ENCODE data around the gene WNT1.
A peak's percentile ranks its signal among the peaks of the same experiment; 100 is the strongest.

The WNT1 gene

GRCh38 chr12:48969160-48969771 lies 8.9 kb upstream of the WNT1 start:
- H2BK120ac ChIP-seq (ENCODE audit: low read depth, low read length): no peak overlapping the region
- 44% methylated on average over 8 of the region's 8 CpGs for WGBS
- no peak overlapping the region for H2AK5ac ChIP-seq (ENCODE audit: low read length, severe bottlenecking)
- H2AFZ ChIP-seq (ENCODE audit: low read depth, low read length): no peak overlapping the region
- H3K4me1 ChIP-seq (ENCODE audit: control insufficient read depth, insufficient read depth, low read depth, low read length): peaks cover 38% of the 10 kb centered on the region
- H3K18ac ChIP-seq (ENCODE audit: low read depth in 1 of 2, low read length in 2 of 2): no peak overlapping the region
- H2BK5ac ChIP-seq (ENCODE audit: low read depth, low read length, poor library complexity, severe bottlenecking): no peak overlapping the region
- H3K4me3 ChIP-seq (ENCODE audit: insufficient read depth in 1 of 2, low read depth in 1 of 2, low read length in 2 of 2): no peak overlapping the region
- H3K4me2 ChIP-seq (ENCODE audit: low read length, poor library complexity, severe bottlenecking): no peak overlapping the region
- H3K79me1 ChIP-seq (replicated peaks; ENCODE audit: low read length, poor library complexity, severe bottlenecking): no peaks in the 10 kb centered on the region
- no peaks in the 10 kb centered on the region for H3K36me3 ChIP-seq (ENCODE audit: control insufficient read depth in 1 of 2, insufficient read depth in 2 of 2, low read depth in 1 of 2, low read length in 2 of 2)
- H3K23ac ChIP-seq (ENCODE audit: low read length in 2 of 2): no peak overlapping the region
- H4K8ac ChIP-seq (ENCODE audit: low read length): no peak overlapping the region
- no peak overlapping the region for H3K27ac ChIP-seq (ENCODE audit: low read length, poor library complexity, severe bottlenecking)
- H3K27me3 ChIP-seq (ENCODE audit: control insufficient read depth in 1 of 2, insufficient read depth in 1 of 2, low read length in 2 of 2): peaks cover 89 to 91% of the 10 kb centered on the region in 2 experiments
- no peak overlapping the region for H3K14ac ChIP-seq (ENCODE audit: low read length in 2 of 2)
- no peak overlapping the region for H3K9ac ChIP-seq (ENCODE audit: low read length)
- DNase-seq: no peak
- H4K91ac ChIP-seq (ENCODE audit: low read length): no peak overlapping the region
- H3K4ac ChIP-seq (ENCODE audit: low read depth in 1 of 2, low read length in 2 of 2): no peak overlapping the region
- no peak overlapping the region for H2BK12ac ChIP-seq (ENCODE audit: low read length in 2 of 2)
- no peaks in the 10 kb centered on the region for H3K9me3 ChIP-seq (ENCODE audit: control insufficient read depth, low read length)
- H2BK15ac ChIP-seq (ENCODE audit: low read depth, poor library complexity, severe bottlenecking): no peak overlapping the region

DNA sequence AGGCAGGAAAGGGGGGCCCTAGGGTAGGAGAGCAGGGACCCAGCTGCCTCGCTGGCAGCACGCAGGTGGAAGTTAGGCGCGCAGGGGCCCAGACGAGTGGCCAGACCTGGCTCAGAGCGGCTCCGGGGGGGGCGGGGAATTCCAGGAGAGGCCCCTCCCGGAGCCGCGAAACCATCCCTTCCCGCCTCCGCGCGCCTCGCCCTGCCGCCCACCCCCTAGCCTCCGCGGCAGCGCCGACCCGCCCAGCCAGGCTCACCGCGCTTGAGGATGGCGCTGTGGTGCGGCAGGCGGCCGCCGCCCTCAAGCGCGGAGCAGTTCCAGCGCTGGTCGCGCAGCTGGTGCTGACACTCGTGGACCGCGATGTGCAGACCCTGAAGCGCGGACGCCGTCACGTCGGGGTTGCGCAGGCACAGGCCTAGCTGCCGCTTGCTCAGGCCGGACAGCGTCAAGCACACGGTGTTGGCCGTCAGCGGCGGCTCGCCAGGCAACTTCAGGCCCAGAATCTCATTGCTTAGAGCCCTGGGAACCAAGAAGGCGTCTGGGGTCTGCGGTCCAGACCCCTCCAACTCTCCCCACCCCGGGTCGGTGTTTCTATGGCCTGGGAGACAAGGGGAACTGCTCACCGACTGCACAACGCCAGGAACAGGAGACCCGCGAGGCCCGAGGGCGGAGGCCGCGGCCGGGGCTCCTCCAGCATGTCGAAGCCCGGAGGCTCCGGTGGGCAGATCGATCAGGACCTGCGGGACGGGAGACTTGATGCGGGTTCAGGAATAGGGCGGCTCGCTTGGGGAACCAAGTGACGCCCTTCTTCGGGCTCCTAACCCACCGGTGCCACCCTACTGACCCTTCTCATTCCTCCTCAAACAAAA lies 8.1 kb upstream of the WNT1 start:
- no peak overlapping the region for H3K9ac ChIP-seq (ENCODE audit: low read length)
- peaks cover 38% of the 10 kb centered on the region for H3K4me1 ChIP-seq (ENCODE audit: control insufficient read depth, insufficient read depth, low read depth, low read length)
- H3K18ac ChIP-seq (ENCODE audit: low read depth in 1 of 2, low read length in 2 of 2): no peak overlapping the region
- no peak overlapping the region for H2AFZ ChIP-seq (ENCODE audit: low read depth, low read length)
- no peaks in the 10 kb centered on the region for H3K36me3 ChIP-seq (ENCODE audit: control insufficient read depth in 1 of 2, insufficient read depth in 2 of 2, low read depth in 1 of 2, low read length in 2 of 2)
- peak overlapping the region in 1 of 2 experiments; percentile 23 for H2BK12ac ChIP-seq (ENCODE audit: low read length in 2 of 2)
- H2AK5ac ChIP-seq (ENCODE audit: low read length, severe bottlenecking): no peak overlapping the region
- H3K27me3 ChIP-seq (ENCODE audit: control insufficient read depth in 1 of 2, insufficient read depth in 1 of 2, low read length in 2 of 2): peaks cover 89 to 91% of the 10 kb centered on the region in 2 experiments
- peak overlapping the region; percentile 24 to 41 for H3K4me3 ChIP-seq (ENCODE audit: insufficient read depth in 1 of 2, low read depth in 1 of 2, low read length in 2 of 2)
- H3K4ac ChIP-seq (ENCODE audit: low read depth in 1 of 2, low read length in 2 of 2): no peak overlapping the region
- no peaks in the 10 kb centered on the region for H3K79me1 ChIP-seq (replicated peaks; ENCODE audit: low read length, poor library complexity, severe bottlenecking)
- H2BK120ac ChIP-seq (ENCODE audit: low read depth, low read length): no peak overlapping the region
- peak overlapping the region; percentile 51 for H3K4me2 ChIP-seq (ENCODE audit: low read length, poor library complexity, severe bottlenecking)
- H3K9me3 ChIP-seq (ENCODE audit: control insufficient read depth, low read length): no peaks in the 10 kb centered on the region
- WGBS: 6% methylated on average over 73 of the region's 77 CpGs
- peak overlapping the region; percentile 72 for H4K8ac ChIP-seq (ENCODE audit: low read length)
- peak overlapping the region in 1 of 2 experiments; percentile 23 for H3K23ac ChIP-seq (ENCODE audit: low read length in 2 of 2)
- H2BK15ac ChIP-seq (ENCODE audit: low read depth, poor library complexity, severe bottlenecking): no peak overlapping the region
- DNase-seq: peak; percentile 39
- no peak overlapping the region for H2BK5ac ChIP-seq (ENCODE audit: low read depth, low read length, poor library complexity, severe bottlenecking)
- no peak overlapping the region for H3K27ac ChIP-seq (ENCODE audit: low read length, poor library complexity, severe bottlenecking)
- H4K91ac ChIP-seq (ENCODE audit: low read length): no peak overlapping the region
- peak overlapping the region in 1 of 2 experiments; percentile 75 for H3K14ac ChIP-seq (ENCODE audit: low read length in 2 of 2)

- H3K23ac ChIP-seq (ENCODE audit: low read length in 2 of 2): no peak overlapping the region
- H3K18ac ChIP-seq (ENCODE audit: low read depth in 1 of 2, low read length in 2 of 2): no peak overlapping the region
- H2AK5ac ChIP-seq (ENCODE audit: low read length, severe bottlenecking): no peak overlapping the region
- H3K4me3 ChIP-seq (ENCODE audit: insufficient read depth in 1 of 2, low read depth in 1 of 2, low read length in 2 of 2): peak overlapping the region in 1 of 2 experiments; percentile 65
- H2BK12ac ChIP-seq (ENCODE audit: low read length in 2 of 2): no peak overlapping the region
- H3K9ac ChIP-seq (ENCODE audit: low read length): no peak overlapping the region
- peaks cover 38% of the 10 kb centered on the region for H3K4me1 ChIP-seq (ENCODE audit: control insufficient read depth, insufficient read depth, low read depth, low read length)
- no peaks in the 10 kb centered on the region for H3K79me1 ChIP-seq (replicated peaks; ENCODE audit: low read length, poor library complexity, severe bottlenecking)
- H2AFZ ChIP-seq (ENCODE audit: low read depth, low read length): no peak overlapping the region
- no peak overlapping the region for H4K8ac ChIP-seq (ENCODE audit: low read length)
- no peaks in the 10 kb centered on the region for H3K9me3 ChIP-seq (ENCODE audit: control insufficient read depth, low read length)
- H2BK5ac ChIP-seq (ENCODE audit: low read depth, low read length, poor library complexity, severe bottlenecking): no peak overlapping the region
- H3K27ac ChIP-seq (ENCODE audit: low read length, poor library complexity, severe bottlenecking): no peak overlapping the region
- H3K14ac ChIP-seq (ENCODE audit: low read length in 2 of 2): no peak overlapping the region
- no peak overlapping the region for H2BK15ac ChIP-seq (ENCODE audit: low read depth, poor library complexity, severe bottlenecking)
- H3K4ac ChIP-seq (ENCODE audit: low read depth in 1 of 2, low read length in 2 of 2): no peak overlapping the region
- no peak overlapping the region for H4K91ac ChIP-seq (ENCODE audit: low read length)
- H3K27me3 ChIP-seq (ENCODE audit: control insufficient read depth in 1 of 2, insufficient read depth in 1 of 2, low read length in 2 of 2): peaks cover 91 to 93% of the 10 kb centered on the region in 2 experiments
- H3K4me2 ChIP-seq (ENCODE audit: low read length, poor library complexity, severe bottlenecking): peak overlapping the region; percentile 50
- no peaks in the 10 kb centered on the region for H3K36me3 ChIP-seq (ENCODE audit: control insufficient read depth in 1 of 2, insufficient read depth in 2 of 2, low read depth in 1 of 2, low read length in 2 of 2)
- 11% methylated on average over 7 of the region's 10 CpGs for WGBS
- H2BK120ac ChIP-seq (ENCODE audit: low read depth, low read length): no peak overlapping the region
- no peak for DNase-seq
Observed at GRCh38 chr12:48970702-48971334, 7.3 kb upstream of the WNT1 start.

Data from mesenchymal stem cell (in vitro differentiated cells and primary cell).